CD4-positive, alpha-beta T cell (primary cell): ENCODE measurements around the gene CNTROB. TPM values are rescaled to one million over a fixed set of nuclear protein-coding genes. Genes with fewer than 3 reads are reported as not detected.

Experiments
- ATAC-seq: fragments of 200-7000 bp; cut with Tn5 transposase; one replicate; pipeline ENCODE4 v1.10.0; 2022; ENCODE audit warnings: mild to moderate bottlenecking; ENCODE audit not compliant: poor library complexity
- CTCF ChIA-PET: fragments of 350-600 bp; sonication (Branson Sonifier 250); formaldehyde crosslinking; loops from one replicate; lab custom pipeline; 2021; ENCODE audit warnings: antibody characterized with exemption, inconsistent platforms; lab: Charles Lee
- POLR2A ChIA-PET: fragments of 350-600 bp; sonication (Branson Sonifier 250); formaldehyde crosslinking; loops from one replicate; lab custom pipeline; 2021; ENCODE audit warnings: antibody characterized with exemption, inconsistent platforms; lab: Charles Lee
- DNase-seq, 14 experiments: peaks; one replicate each; pipeline ENCODE4 v3.0.0-alpha.2; 2013 to 2020; ENCODE audit warnings: mixed read lengths in 2 of 14
- H3K27ac ChIP-seq, 2 donors: one replicate each; pipeline versions ENCODE4 v1.5.1 to v1.7.0; 2013; ENCODE audit warnings: low read length in 2 of 2, low read depth in 1 of 2, mild to moderate bottlenecking in 1 of 2
- H3K27me3 ChIP-seq, 2 experiments: 1 replicate in 1 of 2; 2 replicates in 1 of 2; pipeline versions ENCODE4 v1.6.1 to v1.7.0; 2013; ENCODE audit warnings: low read length in 2 of 2, control low read depth in 1 of 2, mild to moderate bottlenecking in 1 of 2, moderate library complexity in 1 of 2; ENCODE audit not compliant: insufficient read depth in 2 of 2, control insufficient read depth in 1 of 2
- H3K36me3 ChIP-seq: one replicate; pipeline ENCODE4 v1.6.1; 2013; ENCODE audit warnings: low read length, control low read depth; ENCODE audit not compliant: insufficient read depth
- H3K4me1 ChIP-seq: one replicate; pipeline ENCODE4 v1.6.1; 2013; ENCODE audit warnings: low read length, control low read depth; ENCODE audit not compliant: insufficient read depth
- H3K4me3 ChIP-seq: one replicate; pipeline ENCODE4 v1.5.1; 2013; ENCODE audit warnings: mild to moderate bottlenecking, low read length, moderate library complexity
- H3K9me3 ChIP-seq, 2 experiments: 1 replicate in 1 of 2; 2 replicates in 1 of 2; pipeline versions ENCODE4 v1.6.1 to v1.7.0; 2013; ENCODE audit warnings: low read length in 2 of 2, mild to moderate bottlenecking in 2 of 2, control low read depth in 1 of 2, moderate library complexity in 1 of 2; ENCODE audit not compliant: control insufficient read depth in 1 of 2, insufficient read depth in 1 of 2
- H3K27ac Mint-ChIP-seq: one replicate; pipeline ENCODE4 v1.8.0; 2020; ENCODE audit warnings: mixed read lengths
- H3K27me3 Mint-ChIP-seq: one replicate; pipeline ENCODE4 v1.8.0; 2021; ENCODE audit warnings: mixed read lengths
- H3K36me3 Mint-ChIP-seq: one replicate; pipeline ENCODE4 v1.8.0; 2021; ENCODE audit warnings: low read depth, mixed read lengths
- H3K4me1 Mint-ChIP-seq: one replicate; pipeline ENCODE4 v1.8.0; 2021; ENCODE audit warnings: low read depth, mixed read lengths
- H3K4me3 Mint-ChIP-seq: one replicate; pipeline ENCODE4 v1.8.0; 2020; ENCODE audit warnings: mild to moderate bottlenecking, mixed read lengths
- H3K9me3 Mint-ChIP-seq: one replicate; pipeline ENCODE4 v1.8.0; 2020; ENCODE audit warnings: mixed read lengths
- CTCF ChIP-seq: fragments of 200-600 bp; IDR thresholded peaks from one replicate; pipeline ENCODE4 v1.8.0; 2022; ENCODE audit warnings: antibody characterized with exemption, mild to moderate bottlenecking
- intact Hi-C, 2 experiments: fragments of 100-400 bp; cut with DNase I in 1 of 2; cut with micrococcal nuclease in 1 of 2; formaldehyde crosslinking; loops; one replicate each; pipeline versions ENCODE4 v1.15.1 to v1.9.0; 2023 to 2025; cut with DNase I, micrococcal nuclease
- total RNA-seq, 174 experiments: library from RNA in 2 of 174; stranded (reverse) in 2 of 174; gene quantifications; one replicate each; pipeline ENCODE4 v1.2.3 and lab custom pipeline; 2021 to 2026

The CNTROB gene
- total RNA-seq, 2 experiments from 2014 or later = 20.6 to 21.9 TPM

- POLR2A ChIA-PET = no interaction called here
- intact Hi-C loops = no loop called here
- Mint-ChIP-seq H3K4me1 (no peaks in the 10 kb centered on the region), H3K36me3 (peaks cover 79% of the 10 kb centered on the region), H3K27ac (no peak overlapping the region), H3K4me3 (no peak overlapping the region), H3K9me3 (no peaks in the 10 kb centered on the region), H3K27me3 (no peaks in the 10 kb centered on the region)
- DNase-seq (no peak), ATAC-seq (no peak)
- Histone ChIP-seq H3K4me1 (no peaks in the 10 kb centered on the region), H3K4me3 (no peak overlapping the region), H3K36me3 (peaks cover 64% of the 10 kb centered on the region), H3K27ac (no peak overlapping the region), H3K27me3 (no peaks in the 10 kb centered on the region), H3K9me3 (no peaks in the 10 kb centered on the region)
- CTCF ChIA-PET = no interaction called here
- no peak for TF ChIP-seq CTCF
These were observed 11.3 kb downstream of the CNTROB start for GRCh38 chr17:7943291-7943690.

- Mint-ChIP-seq H3K27ac (no peak overlapping the region), H3K4me3 (no peak overlapping the region), H3K27me3 (no peaks in the 10 kb centered on the region), H3K9me3 (no peaks in the 10 kb centered on the region), H3K36me3 (peaks cover 85% of the 10 kb centered on the region), H3K4me1 (no peaks in the 10 kb centered on the region)
- ChIA-PET CTCF (interaction anchor here (1.2 kb wide), 1 partner anchor 32 kb away, joined by 4 read pairs; no protein-coding TSS in a partner anchor), POLR2A (interaction anchor here (1.3 to 1.4 kb wide), 2 partner anchors 12 to 28 kb away, joined by 4 read pairs; partner anchors contain the start of genes CNTROB, RNF227 and TRAPPC1)
- DNase-seq = no peak
- Histone ChIP-seq H3K36me3 (peaks cover 71% of the 10 kb centered on the region), H3K4me3 (no peak overlapping the region), H3K4me1 (no peaks in the 10 kb centered on the region), H3K9me3 (no peaks in the 10 kb centered on the region), H3K27me3 (no peaks in the 10 kb centered on the region), H3K27ac (no peak overlapping the region)
- intact Hi-C loops = no loop called here
- TF ChIP-seq CTCF = no peak
- ATAC-seq = no peak
These were observed 12.3 kb downstream of the CNTROB start for GRCh38 chr17:7944326-7944725.

GRCh38 chr17:7945651-7946050 lies 13.6 kb downstream of the CNTROB start:
- ATAC-seq = no peak
- H3K27ac Mint-ChIP-seq = no peak overlapping the region
- ChIA-PET CTCF (no interaction called here), POLR2A (interaction anchor here (1.0 kb wide), 1 partner anchor 88 kb away, joined by 3 read pairs; the partner anchor contains the start of gene NAA38)
- peaks cover 82% of the 10 kb centered on the region for H3K36me3 Mint-ChIP-seq
- no peak overlapping the region for H3K4me3 Mint-ChIP-seq
- no peaks in the 10 kb centered on the region for H3K4me1 ChIP-seq
- DNase-seq = no peak
- no peaks in the 10 kb centered on the region for H3K27me3 Mint-ChIP-seq
- no peak overlapping the region for H3K4me3 ChIP-seq
- no peaks in the 10 kb centered on the region for H3K9me3 ChIP-seq
- TF ChIP-seq CTCF = no peak
- H3K4me1 Mint-ChIP-seq = peaks cover 4% of the 10 kb centered on the region
- no peaks in the 10 kb centered on the region for H3K9me3 Mint-ChIP-seq
- no peaks in the 10 kb centered on the region for H3K27me3 ChIP-seq
- intact Hi-C loops = no loop called here
- H3K27ac ChIP-seq = no peak overlapping the region
- H3K36me3 ChIP-seq = peaks cover 63% of the 10 kb centered on the region
